ENCODE measurements around the gene CDH4.

Gene CDH4

GRCh38 chr20:61790116-61790827, 538.2 kb downstream of the CDH4 start:
- DNase-seq (ENCODE audit: low read depth), result no peak

GRCh38 chr20:61791995-61792394, 539.9 kb downstream of the CDH4 start:
- no peak for DNase-seq (ENCODE audit: low read depth)

GRCh38 chr20:61795669-61796630, 543.9 kb downstream of the CDH4 start:
- no peak for DNase-seq (ENCODE audit: low read depth)

GRCh38 chr20:61796738-61797137, 544.7 kb downstream of the CDH4 start:
- no peak for DNase-seq (ENCODE audit: low read depth)

- no peak for DNase-seq (ENCODE audit: low read depth)
These were observed 545.1 kb downstream of the CDH4 start for GRCh38 chr20:61797200-61797599.

- no peak for DNase-seq (ENCODE audit: low read depth)
These were observed 545.9 kb downstream of the CDH4 start for GRCh38 chr20:61797971-61798411.

- no peak for DNase-seq (ENCODE audit: low read depth)
These were observed 546.6 kb downstream of the CDH4 start for GRCh38 chr20:61798632-61799031.

- DNase-seq (ENCODE audit: low read depth), result no peak
These were observed 547.4 kb downstream of the CDH4 start for GRCh38 chr20:61799394-61799923.

GRCh38 chr20:61799928-61800327, 547.9 kb downstream of the CDH4 start:
- no peak for DNase-seq (ENCODE audit: low read depth)

- DNase-seq (ENCODE audit: low read depth), result no peak
These were observed 548.5 kb downstream of the CDH4 start for GRCh38 chr20:61800359-61801064.

GRCh38 chr20:61801065-61801360, 549.0 kb downstream of the CDH4 start:
- no peak for DNase-seq (ENCODE audit: low read depth)

- no peak for DNase-seq (ENCODE audit: low read depth)
These were observed 549.4 kb downstream of the CDH4 start for GRCh38 chr20:61801428-61801827.

- DNase-seq (ENCODE audit: low read depth), result no peak
These were observed 549.9 kb downstream of the CDH4 start for GRCh38 chr20:61801857-61802442.

- DNase-seq (ENCODE audit: low read depth), result no peak
These were observed 550.8 kb downstream of the CDH4 start for GRCh38 chr20:61802721-61803311.

GRCh38 chr20:61803416-61803914, 551.4 kb downstream of the CDH4 start:
- no peak for DNase-seq (ENCODE audit: low read depth)

- no peak for DNase-seq (ENCODE audit: low read depth)
These were observed 552.1 kb downstream of the CDH4 start for GRCh38 chr20:61803915-61804751.

- no peak for DNase-seq (ENCODE audit: low read depth)
These were observed 552.8 kb downstream of the CDH4 start for GRCh38 chr20:61804752-61805295.

- DNase-seq (ENCODE audit: low read depth), result no peak
These were observed 553.3 kb downstream of the CDH4 start for GRCh38 chr20:61805365-61805764.

GRCh38 chr20:61805781-61806180, 553.7 kb downstream of the CDH4 start:
- no peak for DNase-seq (ENCODE audit: low read depth)

GRCh38 chr20:61806314-61806713, 554.3 kb downstream of the CDH4 start:
- DNase-seq (ENCODE audit: low read depth), result no peak
